ENCODE results near the gene NCOA5.

Gene NCOA5

GRCh38 chr20:46089167-46089416 lies 670 bp downstream of the NCOA5 start:
- no peak for DNase-seq (ENCODE audit: low read depth)

GRCh38 chr20:46088409-46089166 lies 1.2 kb downstream of the NCOA5 start:
- DNase-seq (ENCODE audit: low read depth): no peak

GRCh38 chr20:46087161-46087560 lies 2.6 kb downstream of the NCOA5 start:
- DNase-seq (ENCODE audit: low read depth): no peak

DNA sequence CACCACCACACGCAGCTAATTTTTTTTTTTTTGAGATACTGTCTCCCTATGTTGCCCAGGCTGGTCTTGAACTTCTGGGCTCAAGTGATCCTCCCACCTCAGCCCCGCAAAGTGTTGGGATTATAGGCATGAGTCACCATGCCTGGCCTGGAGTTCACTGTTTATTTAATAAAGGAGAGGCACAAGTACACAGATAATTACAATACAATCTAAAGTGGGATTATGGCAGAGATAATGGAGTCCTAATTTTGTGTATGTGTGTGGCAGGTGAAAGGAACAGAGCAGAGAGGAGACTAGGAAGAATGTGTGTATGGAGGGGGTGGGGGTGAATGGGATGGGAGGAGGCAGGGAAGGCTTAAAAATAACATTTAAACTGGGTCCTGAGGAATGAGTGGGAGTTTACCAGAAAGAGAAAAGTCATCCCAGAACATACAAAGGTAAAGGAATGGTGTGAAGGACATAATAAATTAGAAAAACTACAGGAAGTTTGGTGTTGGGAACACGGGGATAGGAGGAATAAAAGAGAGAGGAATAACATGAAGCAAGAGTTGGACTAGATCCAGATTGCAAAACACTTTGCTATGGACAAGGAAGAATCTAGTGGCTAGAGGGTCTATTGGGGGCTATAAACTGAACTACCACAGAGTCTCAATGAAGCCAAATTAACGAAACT lies 4.4 kb downstream of the NCOA5 start:
- no peak for DNase-seq (ENCODE audit: low read depth)

DNA sequence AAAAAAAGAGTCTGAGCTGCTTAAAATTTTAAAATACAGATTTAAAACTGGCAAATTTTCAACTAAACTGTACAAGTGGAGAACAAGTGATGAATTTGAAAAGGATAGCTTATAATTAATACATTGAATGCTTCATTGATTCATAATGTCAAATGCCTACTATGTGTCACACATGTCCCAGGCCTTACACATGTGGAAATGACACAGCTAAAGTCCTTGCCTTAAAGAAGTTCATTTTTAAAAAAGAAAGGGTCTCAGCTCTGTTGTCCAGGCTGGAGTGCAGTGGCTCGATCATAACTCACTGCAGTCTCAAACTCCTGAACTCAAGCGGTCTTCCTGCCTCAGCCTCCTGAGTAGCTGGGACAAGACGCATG lies 5.0 kb downstream of the NCOA5 start:
- DNase-seq (ENCODE audit: low read depth): no peak

- no peak for DNase-seq (ENCODE audit: low read depth)
Measured at GRCh38 chr20:46083531-46084061, 6.2 kb downstream of the NCOA5 start.

DNA sequence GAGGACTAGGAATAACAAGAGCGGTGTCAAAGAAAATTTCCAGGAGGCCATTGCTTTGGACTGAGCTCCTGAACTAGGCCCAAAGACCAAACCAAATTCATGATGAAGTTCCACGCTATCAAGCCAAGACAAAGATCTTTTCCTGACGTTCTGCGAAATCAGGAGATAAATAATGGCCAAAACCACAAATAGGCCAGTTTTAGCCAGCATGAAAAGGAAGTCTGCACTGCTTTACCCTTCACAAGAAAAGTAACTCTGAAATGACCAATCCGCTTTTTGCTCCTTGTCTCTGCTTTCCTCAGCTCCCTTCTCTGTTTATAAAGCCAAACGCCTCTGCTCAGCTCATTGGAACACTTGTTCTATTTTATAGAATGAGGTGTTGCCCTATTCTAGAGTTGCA lies 6.7 kb downstream of the NCOA5 start:
- DNase-seq (ENCODE audit: low read depth): no peak

DNA sequence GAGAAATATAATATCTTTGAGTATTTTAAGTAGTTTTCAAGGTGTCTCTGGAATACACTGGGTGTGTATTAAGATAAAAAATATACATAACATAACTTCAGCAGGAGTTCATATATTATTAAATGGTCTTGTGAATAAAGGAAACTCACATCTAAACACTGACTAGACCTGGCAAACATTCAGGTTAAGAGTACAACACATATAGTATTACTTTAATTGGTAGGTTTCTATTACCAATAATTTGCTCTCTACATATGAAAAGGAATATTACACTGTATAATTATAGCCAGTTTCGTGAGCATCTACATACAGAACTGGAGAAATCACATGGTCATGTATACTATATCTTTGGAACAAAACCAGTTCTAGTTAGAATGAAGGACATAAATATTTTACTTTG lies 8.7 kb downstream of the NCOA5 start:
- no peak for DNase-seq (ENCODE audit: low read depth)

GRCh38 chr20:46078954-46079353 lies 10.8 kb downstream of the NCOA5 start:
- DNase-seq (ENCODE audit: low read depth): no peak

DNA sequence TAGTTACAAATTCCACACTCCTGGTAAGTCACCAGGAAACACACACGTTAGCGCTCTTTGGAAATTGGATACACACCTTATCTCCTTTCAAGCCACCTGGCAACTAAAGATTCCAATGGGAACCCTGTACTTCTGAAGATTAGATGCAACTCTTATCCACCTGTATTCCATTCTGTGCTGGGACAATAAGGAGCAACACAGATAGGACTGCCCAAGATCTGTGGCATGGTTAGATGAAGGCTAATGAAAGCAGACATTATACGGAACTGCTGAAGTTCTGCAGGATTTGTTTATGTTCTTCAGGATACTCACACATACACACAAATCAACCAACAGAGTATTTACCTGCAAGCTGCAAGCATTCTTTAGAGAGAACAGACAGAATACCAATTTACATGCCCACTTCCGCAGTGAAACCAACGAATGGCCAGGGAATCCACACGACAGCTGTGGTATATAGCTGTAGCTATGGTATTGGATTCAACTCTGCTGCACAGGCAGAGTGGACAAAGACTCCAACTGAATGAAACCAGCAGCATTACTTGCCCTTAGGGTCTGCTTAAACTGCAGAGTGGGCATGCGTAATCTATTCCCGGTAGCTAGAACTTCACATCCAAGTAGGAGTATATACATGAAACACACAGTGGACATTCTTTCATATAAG lies 12.0 kb downstream of the NCOA5 start:
- DNase-seq (ENCODE audit: low read depth): no peak

DNA sequence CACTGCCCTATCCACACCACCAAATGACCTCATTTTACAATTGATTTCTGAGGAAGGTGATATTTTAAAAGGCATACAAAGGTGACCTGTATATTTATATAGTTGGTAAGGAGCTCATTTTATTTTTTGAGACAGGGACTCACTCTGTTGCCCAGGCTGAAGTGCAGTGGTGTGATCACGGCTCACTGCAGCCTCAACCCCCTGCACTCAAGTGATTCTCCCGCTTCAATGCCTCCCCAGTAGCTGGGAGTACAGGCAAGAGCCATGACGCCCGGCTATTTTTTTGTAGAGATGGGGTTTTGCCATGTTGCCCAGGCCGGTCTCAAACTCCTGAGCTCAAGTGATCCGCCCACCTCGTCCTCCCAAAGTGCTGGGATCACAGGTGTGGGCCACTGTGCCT lies 13.0 kb downstream of the NCOA5 start:
- no peak for DNase-seq (ENCODE audit: low read depth)

DNA sequence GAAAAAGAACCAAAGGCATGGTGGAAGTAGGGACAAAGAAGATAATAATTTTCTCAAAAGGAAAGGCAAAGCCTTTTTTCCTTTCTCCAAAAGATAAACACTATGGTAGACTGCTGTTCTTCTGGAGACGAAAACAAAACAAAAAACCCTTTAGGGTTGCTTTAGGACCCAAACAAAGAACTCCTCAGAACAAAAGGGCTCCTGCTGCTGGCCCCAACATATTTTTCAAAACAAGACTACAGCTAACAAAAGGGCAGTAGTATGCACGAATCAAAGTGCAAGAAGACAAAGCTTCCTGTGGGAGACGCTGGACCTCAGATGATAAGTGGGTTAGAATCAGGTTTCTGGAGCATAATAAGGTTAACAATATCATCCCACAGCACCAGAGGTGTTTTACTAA lies 15.8 kb downstream of the NCOA5 start:
- no peak for DNase-seq (ENCODE audit: low read depth)

- DNase-seq (ENCODE audit: low read depth): no peak
Measured at GRCh38 chr20:46073443-46073842, 16.3 kb downstream of the NCOA5 start.

DNA sequence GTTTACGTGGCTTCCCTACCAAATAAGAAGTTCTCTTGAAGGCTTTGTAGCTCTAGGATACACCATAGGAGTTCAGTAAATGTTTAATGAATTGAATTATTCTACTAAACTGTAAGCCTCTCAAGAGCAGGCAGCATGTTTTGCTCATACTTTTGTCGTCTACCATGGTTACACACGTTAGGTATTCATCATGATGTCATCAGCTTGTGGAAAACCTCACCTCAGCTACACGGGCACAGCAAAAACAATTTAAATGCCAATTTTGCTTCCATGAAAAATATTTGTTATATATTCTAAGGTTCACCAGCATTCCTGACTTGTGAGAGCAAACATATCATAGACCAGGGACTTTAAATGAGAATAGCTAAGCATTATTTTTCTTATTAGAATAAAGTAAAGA lies 16.7 kb downstream of the NCOA5 start:
- no peak for DNase-seq (ENCODE audit: low read depth)

DNA sequence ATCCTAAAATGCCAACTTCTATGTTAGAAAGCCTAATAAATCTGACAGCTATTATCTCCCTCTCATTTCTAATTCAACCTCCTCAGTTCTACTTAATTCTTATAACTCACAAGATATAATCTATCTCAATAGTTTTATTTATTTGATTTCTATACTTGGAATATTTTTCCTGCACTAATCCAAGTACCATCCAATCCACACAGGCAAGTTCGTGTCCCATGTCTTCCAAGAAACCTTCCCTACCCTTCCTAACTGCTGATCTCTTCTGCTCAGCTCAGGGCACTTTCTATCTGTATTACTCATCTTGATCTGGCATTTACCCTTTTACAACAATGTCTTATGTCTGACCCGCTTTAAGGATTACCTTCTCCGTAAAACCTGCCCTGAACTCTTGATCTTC lies 18.2 kb downstream of the NCOA5 start:
- DNase-seq (ENCODE audit: low read depth): no peak

DNA sequence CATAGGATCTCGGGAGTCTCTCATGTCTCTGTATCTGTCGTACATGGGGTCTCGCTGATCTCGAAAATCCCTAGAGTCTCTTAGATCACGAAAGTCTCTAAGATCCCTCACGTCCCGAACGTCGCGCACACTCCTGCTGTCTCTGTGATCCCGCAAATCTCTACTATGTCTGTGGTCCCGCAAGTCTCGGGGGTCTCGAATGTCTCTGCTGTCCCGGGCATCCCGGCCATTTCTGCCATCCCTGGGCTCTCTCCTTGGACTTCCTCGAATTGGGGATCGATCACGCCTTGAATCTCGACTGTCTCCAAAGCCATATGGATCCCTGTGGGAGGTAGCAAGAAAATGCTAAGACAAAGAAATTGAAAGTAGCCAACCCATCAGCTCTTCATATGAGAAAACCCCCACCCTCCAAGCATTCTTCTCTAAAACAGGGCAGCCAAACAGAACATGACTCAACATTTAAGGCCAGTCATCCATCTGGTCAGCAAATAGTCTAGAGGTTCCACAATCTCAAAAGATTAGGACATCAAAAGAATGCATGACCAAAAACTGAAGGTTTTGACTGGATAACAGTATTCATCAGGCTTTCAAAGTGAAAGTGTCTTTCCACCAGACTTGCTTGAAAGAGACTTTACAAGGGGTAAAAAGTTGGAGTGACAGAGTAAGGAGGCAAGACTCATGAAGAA lies 19.4 kb downstream of the NCOA5 start:
- no peak for DNase-seq (ENCODE audit: low read depth)

DNA sequence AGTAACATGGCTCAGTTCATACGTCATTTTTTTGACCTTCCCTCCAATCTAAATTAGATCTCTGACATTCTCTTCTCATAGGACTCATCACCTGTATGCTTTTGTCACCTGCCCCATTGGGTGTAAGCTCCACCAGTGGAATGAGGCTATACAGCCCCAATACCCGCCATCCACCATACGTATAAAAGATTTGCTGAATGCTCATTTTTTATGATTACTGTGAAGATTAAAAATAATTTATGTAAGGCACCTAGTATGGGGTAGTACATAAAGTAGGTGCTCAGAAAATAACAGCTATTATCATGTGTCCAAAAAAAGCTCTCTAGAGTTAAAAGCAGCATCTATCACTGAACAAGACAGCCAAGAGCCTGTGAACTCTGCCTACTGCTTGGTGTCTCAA lies 24.1 kb downstream of the NCOA5 start:
- DNase-seq (ENCODE audit: low read depth): no peak

DNA sequence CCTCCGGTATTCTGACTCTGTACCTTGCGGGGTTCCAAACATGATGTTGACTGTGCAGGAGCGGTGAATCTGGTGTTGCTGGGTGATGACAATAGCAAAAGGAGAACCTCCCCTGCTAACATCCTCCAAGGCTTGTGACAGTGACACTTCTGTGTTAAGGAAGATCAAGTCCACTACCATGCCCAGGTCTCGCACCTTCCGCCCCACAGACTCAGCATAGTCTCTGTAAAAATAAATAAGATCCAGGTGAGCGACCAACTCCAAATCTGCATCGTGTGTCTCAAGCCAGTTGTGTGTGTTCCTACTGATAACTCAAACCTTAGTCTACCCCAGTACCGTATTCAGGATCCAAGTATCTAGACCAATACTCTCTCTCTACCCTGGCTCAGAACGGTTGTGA lies 24.8 kb downstream of the NCOA5 start:
- DNase-seq (ENCODE audit: low read depth): no peak

GRCh38 chr20:46063652-46064054 lies 26.1 kb downstream of the NCOA5 start:
- no peak for DNase-seq (ENCODE audit: low read depth)

- DNase-seq (ENCODE audit: low read depth): no peak
Measured at GRCh38 chr20:46063151-46063550, 26.6 kb downstream of the NCOA5 start.

GRCh38 chr20:46062621-46063020 lies 27.1 kb downstream of the NCOA5 start:
- no peak for DNase-seq (ENCODE audit: low read depth)

DNA sequence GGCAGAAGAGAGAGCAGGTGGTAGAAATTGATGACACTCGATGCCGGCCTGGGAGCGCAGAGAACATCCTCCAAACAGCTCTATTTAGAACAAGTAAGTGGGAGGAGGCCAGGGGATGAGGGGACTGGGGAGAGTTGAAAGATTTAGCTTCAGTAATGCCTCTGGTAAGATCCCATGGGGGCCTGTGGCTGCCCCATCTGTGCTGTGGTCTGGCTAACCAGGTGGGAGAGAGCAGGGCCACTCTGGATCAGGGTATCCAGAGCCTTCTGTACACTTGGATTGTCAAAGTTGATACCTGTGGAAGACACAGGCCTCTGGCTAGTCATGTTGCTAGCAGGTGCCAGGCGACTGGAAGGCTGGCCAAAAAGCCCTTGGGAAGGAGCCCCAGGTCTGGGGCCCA lies 27.6 kb downstream of the NCOA5 start:
- no peak for DNase-seq (ENCODE audit: low read depth)

- no peak for DNase-seq (ENCODE audit: low read depth)
Measured at GRCh38 chr20:46060975-46061374, 28.8 kb downstream of the NCOA5 start.
